Cerebellar nuclear complex (tissue), 1 donor: ENCODE measurements around the gene RRP36.
"Not testable (repeated sequence)": the region's sequence is repeated elsewhere in the genome, so short reads cannot be mapped to it uniquely, and the experiment has no call there.

Experiments
- DNase-seq, 2 experiments: peaks; one replicate each; lab custom pipeline; 2025; lab: John Stamatoyannopoulos, UW

RRP36 gene

GRCh38 chr6:43037706-43038105 is 16.3 kb downstream of the RRP36 start:
- DNase-seq, result no peak

- DNase-seq, result no peak
Observed at GRCh38 chr6:43038727-43039126, 17.3 kb downstream of the RRP36 start.

- no peak for DNase-seq
Observed at GRCh38 chr6:43040542-43041257, 19.3 kb downstream of the RRP36 start.

DNA sequence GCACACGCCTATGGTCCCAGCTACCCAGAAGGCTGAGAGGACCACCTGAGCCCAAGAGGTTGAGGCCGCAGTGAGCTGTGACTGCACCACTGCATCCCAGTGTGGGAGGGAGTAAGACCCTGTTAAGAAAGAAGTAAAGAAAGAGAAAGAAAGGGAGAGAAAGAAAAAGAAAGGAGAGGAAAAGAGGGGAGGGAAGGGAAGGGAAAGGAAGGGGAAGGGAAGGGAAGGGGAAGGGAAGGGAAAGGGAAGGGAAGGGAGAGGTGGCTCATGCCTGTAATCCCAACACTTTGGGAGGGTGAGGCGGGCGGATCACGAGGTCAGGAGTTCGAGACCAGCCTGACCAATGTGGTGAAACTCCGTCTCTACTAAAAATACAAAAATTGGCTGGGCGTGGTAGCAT is 20.1 kb downstream of the RRP36 start:
- DNase-seq, result not testable (repeated sequence)

GRCh38 chr6:43043310-43043709 is 21.9 kb downstream of the RRP36 start:
- no peak for DNase-seq

DNA sequence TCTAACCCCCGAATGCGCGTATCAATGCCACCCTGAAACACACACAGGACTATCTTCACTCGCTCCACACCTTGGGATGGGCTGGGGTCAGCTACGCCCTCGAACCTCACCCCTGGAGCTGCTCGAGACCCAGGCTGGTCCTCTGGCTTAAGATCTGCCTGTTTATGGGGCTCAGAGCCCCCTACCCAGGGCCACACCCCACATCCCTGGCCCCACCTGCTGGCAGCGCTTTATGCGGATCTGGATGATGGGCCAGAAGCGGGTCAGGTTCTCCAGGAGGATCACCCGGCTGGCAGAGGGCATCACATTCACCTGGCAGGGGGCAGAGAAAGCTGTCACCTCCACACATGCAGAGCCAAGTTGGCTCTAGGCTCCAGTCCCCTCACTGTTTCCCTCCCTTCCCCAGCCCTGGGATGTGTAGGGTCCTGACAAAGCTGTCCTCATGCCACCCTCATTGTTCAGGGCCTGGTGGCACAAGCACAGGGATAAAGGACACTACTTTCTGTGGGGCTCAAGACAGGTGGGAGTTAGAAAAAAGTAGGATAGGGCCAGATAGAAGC is 24.0 kb downstream of the RRP36 start:
- DNase-seq, result no peak

DNA sequence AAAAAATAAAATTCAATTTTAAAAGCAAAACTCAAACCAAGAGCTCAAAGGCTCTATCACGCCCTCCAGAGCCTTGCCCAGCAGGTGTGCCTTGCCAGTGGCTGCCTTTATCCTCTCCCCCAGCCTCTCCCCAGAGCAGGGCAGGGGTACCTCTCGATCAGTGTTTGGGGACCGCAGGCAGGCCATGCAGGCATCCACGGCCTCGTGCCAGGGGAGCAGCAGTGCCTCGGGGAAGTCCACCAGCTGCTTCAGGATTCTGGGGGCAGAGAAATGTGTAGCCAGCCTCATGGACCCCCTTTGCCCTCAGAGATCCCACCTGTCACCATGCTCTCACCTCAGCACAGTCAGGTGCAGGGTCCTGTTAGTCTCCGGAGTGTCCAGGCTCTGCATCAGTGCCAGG is 26.6 kb downstream of the RRP36 start:
- DNase-seq, result no peak

DNA sequence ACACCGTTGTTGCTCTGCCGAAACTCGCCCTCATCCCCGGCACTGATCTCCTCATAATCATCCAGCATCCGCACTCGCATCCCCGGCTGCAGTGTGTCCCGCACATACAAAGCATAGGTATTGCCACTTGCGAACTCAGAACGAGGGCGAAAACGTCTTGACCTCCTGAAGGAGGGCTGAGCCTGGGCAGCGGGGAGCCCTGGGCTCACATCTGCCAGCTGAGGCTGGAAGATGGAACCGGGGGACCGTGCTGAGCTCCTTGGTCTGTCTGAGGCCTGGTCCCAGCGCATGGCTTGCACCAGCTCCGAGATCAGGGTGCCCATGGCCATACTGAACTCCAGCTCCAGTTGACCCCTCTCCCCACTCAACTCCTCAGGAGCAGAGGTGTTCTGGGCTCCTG is 29.6 kb downstream of the RRP36 start:
- no peak for DNase-seq

DNA sequence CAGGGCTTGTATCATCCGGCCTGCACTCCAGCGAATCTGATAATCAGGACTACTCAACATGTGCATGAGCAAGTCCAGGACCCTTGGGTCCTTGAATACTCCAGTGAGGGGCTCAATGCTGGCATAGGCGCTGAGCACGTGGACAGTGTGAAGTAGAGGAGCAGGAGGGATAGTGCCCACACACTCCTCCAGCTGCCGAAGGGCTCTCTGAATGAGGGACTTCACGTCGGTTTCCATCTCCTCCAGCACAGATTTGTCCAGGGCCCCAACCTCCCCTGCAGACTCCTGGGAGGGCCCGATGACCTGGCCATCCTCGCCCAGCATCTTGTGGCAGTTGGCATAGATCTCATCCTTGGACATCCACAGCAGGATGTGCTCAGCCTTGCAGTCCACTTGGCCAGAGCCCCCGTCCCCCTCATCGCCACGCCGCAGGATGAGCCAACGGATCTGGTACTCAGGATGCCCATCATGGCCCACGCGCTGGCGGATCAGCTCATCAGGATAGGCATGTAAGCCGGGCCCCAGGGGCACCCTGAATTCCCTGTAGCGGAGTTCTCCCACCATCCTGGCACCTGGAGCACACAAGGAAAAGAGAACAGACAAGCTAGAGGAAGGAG is 30.9 kb downstream of the RRP36 start:
- DNase-seq, result no peak

DNA sequence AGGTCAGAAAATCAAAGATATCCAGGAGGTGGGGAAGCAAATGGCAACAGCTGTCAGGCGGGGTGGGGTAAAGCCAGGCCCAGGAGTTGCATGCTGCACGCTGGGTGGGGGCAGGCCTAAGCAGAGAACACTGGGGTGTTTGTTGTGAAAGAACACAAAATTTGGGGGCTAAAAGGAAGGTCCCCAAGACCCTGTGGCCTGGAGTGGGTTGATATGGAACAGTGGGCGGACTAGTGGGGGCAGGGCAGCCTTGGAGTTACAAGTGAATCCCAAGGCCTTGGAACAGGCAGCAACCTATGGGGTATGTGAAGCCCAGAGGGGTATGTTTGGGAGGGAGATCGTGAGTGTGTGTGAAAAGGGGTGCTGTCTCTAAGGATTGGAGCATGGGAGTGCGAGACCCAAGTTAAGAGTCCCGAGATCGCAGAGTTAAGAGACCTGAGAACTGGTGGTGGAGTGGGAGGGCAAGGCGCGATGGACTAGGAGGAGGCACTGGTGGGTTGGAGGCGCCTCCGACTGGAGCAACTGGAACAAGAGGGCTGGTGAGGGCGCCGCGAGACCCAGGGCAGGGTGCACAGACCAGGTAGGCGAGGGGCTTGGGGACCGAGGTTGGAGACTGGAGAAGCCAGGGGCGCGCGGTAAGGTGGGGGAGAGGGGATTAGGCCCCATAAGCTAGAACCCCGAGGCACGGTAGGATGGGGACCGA is 31.6 kb downstream of the RRP36 start:
- DNase-seq, result no peak

- peak; percentile 73 for DNase-seq
Observed at GRCh38 chr6:43053545-43054205, 32.3 kb downstream of the RRP36 start, which contains the start of gene CUL7. Gene CUL7 (minus strand): TSS chr6:43053851. CDS start chr6:43052788, 1,063 bp downstream.

- DNase-seq, result no peak
Observed at GRCh38 chr6:43054206-43054943, 33.0 kb downstream of the RRP36 start.

DNA sequence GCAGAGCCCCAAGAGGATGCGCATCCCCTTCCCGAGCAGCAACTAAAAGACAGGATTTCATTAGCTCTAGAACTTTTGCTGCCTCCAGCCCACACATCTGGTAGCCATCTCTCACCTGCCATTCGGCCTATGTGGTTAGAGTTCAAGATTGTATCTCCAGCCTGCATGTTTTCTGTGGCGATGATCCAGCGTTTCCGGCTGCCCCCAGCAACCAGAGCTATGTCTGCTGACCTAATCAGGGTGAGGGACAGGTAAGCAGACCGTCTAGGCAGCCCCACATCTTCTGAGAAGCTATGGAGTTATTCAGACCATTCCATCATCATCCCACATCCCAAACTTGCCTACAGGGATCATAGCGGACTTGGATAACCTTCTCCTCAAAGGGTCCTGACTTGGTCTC is 34.5 kb downstream of the RRP36 start:
- DNase-seq, result no peak

GRCh38 chr6:43058531-43058930 is 37.1 kb downstream of the RRP36 start:
- no peak for DNase-seq

DNA sequence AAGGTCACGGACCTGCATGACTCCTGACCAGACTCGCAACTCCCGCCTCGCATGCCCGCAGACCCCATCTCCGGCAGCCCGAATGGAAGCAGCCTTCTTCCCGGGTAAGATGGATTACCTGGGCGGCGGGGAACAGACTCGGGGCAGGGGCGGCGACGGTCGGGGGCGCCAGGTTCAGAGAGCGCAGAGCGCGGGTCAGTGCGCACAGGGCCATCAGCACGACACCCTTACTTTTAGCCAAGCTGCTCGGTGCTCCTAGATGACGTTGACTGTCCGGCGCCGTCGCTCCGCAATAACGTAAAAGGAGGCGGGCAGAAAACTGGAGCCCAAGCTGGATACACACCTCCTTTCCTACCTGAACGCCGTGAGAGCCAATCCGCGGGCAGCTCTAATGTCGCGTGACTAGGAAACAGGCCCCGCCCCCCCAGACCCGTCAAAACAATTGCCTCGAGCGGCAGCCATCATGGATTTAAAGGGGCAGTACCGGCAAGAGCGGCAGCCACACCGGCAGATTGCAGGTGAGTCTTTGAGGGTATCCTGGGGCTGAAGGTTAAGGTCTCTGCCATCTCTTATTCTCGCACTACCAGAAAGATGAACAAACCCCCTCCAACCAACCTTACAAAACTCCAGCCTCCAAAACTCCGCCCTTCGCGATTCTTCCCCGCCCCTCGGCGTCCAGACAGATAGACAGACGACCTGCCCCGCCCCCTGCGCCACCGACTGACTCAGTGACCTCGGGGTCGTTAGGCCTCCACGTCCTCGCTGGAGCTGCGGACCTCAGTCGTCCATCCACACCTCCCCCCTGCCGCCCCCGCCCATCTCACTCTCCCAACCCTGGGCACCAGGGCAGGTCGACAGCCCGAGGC is 38.0 kb downstream of the RRP36 start, which contains the start of the genes KLC4 and MRPL2:
Gene KLC4, plus strand, starts transcription at position 464 of the 866 bp plus-strand sequence. CDS start 1,705 bp downstream, outside the sequence.
Gene MRPL2, minus strand, starts transcription at position 267 of the 866 bp plus-strand sequence. Its CDS starts 53 bp downstream, at position 214.
- DNase-seq, result peak; percentile 79 to 98

DNA sequence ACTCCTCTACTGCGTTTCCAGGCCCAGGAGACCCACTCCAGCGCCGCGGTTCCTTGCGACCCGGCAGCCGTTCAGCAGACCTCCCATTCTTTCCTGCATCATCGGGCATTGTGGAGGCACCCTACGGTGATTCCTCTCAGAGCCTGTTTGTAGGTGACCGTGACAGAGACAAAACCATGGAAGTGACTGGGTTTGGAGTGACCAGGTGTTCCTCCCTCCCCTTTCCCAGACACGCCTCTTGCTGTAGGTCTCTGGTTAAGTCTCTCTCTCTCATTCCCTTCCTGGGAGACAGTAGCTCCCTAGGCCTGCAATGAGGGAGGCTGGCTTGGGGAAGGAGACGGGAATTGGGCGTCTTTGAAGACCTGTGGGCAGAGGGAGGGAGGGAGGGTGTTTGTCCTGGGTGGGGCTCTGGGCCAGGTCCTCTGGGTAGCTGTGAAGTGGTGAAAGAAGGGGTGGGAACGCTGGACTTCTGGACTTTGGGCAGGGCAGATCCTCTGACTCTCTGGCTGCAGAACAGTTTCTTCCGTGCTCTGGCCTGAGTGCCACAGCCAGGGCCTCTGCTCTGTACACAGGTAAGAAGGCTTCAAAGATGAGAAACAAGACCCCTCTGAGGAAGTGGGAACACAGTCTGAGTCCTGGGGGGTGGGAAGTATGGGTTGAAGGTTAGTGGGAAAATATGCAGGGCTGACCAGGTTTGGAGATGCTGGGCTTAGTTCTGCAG is 38.8 kb downstream of the RRP36 start:
- no peak for DNase-seq

- DNase-seq, result no peak
Observed at GRCh38 chr6:43060755-43061633, 39.6 kb downstream of the RRP36 start.

GRCh38 chr6:43061861-43062260 is 40.4 kb downstream of the RRP36 start:
- no peak for DNase-seq

DNA sequence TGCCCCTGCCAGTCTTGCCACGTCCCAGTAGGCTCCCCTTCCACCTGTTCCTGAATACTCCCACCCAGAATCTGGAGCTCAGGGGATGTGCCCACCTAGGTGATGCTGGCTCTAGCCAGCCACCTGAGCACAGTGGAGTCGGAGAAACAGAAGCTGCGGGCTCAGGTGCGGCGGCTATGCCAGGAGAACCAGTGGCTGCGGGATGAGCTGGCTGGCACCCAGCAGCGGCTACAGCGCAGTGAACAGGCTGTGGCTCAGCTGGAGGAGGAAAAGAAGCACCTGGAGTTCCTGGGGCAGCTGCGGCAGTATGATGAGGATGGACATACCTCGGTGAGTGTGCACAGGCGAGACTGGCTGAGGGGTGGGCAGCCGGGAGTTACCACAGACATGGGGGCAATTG is 41.4 kb downstream of the RRP36 start:
- no peak for DNase-seq
